ENCODE measurements around the gene BPIFB2.

The BPIFB2 gene

DNA sequence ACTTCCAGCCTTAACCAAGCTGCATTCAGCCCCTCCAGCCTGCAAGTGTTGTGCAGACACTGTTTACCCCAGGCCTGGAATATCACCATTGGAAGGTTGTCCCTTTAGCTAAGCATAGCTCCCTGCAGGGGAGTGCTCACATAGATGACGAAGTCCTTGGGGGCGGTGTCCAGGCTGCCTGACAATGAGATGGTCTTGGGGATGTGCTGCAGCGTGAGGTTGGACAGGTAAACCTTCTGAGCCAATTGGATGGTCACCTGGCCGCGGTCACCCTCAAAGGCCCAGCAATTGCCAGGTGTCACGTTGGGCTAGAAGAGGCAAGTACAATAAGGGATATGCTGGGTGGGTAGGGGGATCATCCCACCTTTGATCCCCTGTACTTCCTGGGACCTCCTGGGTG is 21.9 kb upstream of the BPIFB2 start:
- no peak for DNase-seq (ENCODE audit: low read depth)

DNA sequence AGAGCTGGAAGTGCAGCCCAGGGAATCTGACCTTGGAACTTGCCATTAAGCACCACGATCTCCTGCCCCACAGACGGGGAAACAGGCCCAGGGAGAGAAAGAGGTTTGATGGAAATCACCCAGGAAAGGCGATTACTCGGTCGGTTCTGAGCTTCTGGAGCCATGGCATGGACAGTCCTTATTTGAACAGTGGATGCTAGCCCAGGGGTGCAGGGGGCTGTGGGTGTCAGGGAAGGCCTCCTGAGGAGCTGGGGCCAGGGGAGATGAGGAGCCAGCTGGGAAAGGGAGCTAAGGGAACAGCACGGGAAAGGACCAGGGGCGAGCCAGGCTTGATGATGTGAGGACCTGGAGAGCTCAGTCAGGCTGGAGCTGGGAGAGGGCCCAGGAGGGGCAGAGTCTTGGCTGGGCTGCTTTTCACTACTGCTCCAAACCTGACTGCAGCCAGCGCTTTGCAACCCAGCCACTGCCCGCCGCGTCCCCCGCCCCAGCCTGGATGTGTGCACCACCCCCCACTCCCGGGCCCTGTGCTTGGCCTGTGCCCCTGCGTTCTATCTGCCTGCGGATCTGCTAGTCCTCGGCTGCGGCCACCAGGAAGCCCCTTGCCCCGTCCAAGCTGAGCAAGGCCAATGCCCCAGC is 21.1 kb upstream of the BPIFB2 start:
- no peak for DNase-seq (ENCODE audit: low read depth)

DNA sequence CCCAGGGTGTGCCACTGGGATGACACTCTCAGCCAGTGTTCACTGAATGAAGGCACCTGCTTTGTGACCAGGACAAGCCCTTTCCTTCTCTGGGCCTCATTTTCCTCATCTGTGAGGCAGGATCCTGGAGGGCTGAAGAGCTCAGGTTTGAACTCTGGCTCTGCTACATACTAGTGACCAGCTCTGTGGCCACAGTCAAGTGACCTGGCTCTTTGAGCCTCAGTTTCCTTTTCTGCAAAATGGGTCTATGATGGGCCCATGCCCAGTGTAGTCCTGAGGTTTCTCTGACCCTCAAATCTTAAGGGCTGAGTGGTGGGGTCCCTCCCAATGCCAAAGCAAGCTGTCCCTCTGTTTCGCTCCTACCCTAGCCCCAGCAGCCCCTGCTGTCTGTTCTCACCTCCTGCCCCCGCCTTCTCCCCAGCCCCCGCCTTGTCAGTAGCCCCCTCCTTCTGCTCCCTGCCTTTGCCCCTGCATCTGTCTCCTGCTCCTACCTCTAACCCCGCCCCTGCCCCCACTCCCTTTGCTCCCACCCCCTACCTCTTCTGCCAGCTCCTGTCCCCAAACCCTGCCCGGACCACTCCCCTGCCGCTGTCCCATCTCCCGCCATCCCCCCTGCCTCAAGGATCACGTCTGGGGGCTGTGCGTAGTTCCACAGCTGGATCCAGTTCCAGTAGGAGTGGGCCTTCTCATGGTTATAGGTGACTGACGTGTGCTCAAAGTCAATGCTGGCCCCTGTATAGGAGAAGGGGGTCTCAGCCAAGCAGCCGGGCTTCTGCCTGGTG is 20.3 kb upstream of the BPIFB2 start:
- DNase-seq (ENCODE audit: low read depth) = no peak

DNA sequence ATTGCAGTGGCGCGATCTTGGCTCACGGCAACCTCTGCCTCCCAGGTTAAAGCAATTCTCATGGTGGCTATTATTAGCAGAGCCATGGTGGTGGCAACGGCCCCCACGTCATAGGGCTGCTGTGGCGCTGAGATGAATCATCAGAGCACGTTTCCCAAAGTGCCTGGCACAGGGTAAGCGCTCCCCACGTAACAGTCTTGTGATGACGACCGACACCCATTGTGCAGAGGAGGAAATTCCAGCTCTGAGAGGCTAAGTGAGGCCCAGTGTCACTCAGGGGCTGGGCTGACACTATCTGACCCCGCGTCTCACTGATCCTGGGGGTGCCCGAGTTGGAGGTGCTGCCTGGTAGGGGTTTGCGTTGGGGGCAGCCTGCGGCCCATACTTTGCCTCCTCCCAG is 19.5 kb upstream of the BPIFB2 start:
- no peak for DNase-seq (ENCODE audit: low read depth)

DNA sequence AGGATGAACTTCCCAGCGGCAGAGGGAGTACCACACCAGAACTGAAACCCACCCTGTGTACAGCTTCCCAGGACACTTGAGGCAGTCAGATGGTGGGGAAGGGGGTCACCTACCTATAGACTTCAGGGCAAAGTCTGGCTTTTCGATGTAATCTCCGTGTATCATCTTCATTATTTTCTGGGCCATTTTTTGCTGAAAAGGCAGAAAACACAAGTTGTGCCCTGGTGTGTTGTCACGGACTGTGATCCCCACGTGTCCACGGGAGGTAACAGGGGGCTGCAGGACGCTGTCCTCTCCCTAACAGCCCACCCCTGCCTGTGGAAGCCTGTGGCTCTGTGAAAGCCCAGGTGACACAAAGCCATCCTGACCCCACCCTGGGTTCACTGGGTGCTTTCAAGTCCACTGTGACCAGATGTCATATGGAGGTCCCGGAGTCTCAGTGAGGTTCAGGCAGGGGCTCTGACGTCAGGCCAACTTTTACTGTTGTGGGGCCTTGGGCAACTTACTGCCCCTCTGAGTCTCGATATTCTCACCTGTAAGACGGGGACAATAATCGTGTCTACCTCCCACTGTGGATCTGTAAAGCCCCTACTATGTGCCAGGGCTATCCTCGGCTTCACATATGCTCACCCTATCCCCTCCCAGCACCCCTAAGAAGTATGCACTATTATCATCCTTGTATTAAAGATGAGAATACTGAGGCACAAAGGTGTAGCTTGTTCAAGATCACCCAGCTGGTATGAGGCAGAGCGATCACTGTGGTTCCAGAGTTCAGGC is 17.8 kb upstream of the BPIFB2 start:
- DNase-seq (ENCODE audit: low read depth) = no peak

DNA sequence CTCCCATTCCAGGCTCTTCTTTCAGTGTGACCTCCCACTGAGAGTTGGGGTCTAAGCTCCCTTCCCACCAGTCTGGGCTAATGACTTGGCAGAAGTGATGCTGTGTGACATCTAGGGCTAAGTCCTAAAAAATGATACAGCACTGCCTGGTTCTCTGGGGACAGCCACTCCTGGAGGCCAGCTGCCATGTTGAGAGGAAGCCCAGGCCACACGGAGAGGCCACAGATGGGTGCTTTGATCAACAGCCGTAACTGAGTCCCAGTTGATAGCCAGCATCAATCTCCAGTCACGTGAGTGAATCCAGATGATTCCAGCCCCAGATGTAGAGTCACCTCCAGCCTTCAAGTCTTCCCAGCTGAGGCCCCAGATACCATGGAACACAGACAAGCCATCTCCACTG is 17.1 kb upstream of the BPIFB2 start:
- DNase-seq (ENCODE audit: low read depth) = no peak

DNA sequence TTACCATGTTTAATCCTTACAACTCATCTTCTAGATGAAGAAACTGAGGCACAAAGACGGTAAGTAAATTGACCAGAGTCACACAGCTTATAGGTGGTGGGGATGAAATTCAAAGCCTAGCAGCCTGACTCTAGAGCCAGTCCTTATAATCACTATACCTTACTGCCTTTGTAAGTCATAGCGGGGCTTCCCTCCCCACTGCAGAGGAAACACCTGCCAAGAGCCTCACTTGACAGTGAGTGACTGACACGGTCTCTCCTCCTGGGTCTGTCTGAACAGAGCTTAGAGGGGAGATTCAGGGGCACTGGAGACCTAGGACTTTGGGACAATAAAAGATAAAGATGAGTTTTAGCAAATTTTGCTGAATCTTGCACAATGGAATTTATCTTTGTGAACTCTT is 16.1 kb upstream of the BPIFB2 start:
- no peak for DNase-seq (ENCODE audit: low read depth)

DNA sequence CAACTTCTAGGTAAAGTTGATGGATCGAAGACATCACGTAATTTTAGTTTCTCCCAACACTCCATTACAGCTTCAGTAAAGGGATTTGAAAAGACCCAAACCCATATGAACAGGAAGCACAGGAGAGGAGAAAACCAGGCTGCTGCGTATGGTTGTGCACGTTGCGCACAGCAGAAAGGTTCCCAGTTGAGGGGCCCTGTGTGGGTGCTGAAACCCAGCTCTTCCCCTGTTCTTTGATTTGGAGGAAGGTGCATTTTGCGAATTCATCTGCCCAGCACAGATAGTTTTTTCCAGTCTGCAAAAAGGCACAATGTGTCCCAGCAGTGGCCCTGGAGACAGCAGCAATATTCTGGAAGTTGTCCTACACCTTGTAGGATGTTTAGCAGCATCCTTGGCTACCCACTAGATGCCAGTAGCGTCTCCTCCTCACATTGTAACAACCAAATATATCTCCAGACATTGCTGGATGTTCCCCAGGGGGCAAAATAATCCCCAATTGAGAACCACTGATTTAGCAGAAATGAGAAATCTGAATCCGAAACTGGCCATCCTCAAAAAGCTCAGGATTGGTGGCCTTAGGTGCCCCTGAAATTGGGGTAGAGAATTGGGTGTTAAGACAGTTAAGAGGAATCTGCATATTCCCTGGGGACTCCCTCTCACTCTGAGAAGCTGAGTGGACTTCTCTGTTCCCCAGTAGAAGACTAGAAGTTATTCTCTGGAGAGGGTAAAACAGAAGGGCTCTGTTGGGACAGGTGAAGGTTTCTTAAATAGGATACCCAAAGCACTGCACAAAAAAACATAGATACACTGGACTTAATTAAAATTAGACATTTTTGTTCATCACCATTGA is 15.5 kb upstream of the BPIFB2 start:
- no peak for DNase-seq (ENCODE audit: low read depth)

DNA sequence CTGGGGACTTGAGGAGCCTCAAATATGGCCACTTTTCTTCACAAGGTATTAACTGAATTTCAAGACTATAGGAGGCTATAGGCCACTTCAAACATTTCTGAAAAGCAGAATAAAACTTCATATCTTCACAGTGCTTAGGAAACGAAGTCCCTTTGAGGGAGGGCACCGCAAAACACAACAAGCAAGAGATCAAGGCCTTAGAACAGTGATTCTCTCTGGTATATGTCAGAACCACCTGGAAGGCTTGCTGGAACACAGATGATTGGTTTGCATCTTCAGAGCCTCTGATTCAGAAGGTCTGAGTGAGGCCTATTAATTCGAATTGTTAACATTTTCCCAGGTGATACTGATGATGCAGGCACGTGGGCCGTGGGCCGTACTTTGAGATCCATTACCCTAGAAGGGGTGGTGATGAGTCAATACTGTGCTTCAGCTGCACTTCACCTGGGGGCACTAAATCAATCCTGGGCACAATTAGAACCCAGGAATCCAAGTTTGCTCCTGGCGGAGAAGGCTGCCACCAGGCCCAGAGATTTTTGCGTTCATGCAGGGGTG is 13.9 kb upstream of the BPIFB2 start:
- DNase-seq (ENCODE audit: low read depth) = no peak

DNA sequence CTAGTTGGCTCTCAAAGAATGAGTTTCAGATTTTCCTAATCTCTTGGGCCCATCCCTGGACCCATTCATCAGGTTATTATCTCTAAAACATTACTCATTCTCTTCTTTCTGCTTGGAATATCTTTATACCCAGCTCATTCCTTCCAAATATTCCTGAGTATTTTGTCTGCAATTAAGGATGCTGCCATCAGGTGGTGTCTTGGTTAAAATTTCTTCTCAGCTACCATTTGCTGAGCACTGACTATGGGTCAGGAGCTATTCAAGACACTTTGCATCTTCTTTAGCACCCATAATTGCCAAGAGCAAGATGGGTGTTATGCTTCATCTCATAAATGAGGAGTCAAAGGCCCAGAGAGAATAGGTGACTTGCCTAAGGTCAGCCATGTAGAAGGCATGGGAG is 11.7 kb upstream of the BPIFB2 start:
- no peak for DNase-seq (ENCODE audit: low read depth)

DNA sequence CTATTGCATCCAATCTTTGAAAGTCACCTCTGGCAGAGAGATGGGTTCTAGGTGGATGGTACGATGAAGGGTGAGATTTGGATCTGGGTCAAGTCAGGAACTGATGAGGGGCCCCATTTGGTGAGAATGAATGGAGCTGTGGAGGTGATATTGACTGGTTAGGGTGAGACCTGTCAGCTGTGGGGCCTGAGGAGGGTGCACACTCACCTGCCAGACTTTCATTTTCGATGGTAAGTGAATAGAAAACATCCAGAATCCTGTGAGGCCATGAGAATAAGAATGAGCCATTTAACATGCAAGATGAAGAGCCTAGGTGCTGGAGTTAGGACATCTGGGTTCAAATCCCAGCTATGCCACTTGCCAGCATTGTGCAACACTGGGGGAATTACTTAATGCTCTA is 10.1 kb upstream of the BPIFB2 start:
- DNase-seq (ENCODE audit: low read depth) = no peak

DNA sequence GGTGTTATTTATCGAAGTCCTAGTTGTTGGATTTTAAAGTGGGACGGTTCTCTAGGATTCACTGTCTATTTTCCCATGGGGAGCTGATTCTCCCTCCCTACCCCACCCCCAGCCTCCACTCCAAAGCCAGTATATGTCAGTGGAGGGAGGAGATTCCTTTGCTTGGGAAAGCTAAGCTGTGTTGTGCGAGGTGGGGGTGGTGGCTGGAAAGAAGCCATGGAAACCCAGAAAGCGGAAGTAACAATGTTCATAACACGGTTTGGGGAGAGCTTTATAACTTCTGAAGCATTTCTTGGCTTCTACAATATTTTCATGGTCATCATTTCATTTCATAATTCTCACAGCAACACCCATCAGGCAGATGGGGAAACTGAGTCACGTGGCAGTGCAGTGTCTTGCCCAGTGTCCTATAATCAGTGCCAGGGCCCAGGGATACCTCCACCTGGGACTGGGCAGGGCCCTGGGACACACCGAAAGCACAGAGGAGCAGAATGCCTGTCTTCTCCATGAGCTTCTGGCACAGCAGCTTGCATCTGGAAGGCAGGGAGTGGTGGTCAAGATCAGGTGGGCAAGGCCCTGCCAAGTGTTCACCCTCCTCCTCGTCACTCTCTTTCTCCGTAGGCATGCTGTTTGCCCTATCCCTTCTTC is 7.8 kb upstream of the BPIFB2 start:
- no peak for DNase-seq (ENCODE audit: low read depth)

DNA sequence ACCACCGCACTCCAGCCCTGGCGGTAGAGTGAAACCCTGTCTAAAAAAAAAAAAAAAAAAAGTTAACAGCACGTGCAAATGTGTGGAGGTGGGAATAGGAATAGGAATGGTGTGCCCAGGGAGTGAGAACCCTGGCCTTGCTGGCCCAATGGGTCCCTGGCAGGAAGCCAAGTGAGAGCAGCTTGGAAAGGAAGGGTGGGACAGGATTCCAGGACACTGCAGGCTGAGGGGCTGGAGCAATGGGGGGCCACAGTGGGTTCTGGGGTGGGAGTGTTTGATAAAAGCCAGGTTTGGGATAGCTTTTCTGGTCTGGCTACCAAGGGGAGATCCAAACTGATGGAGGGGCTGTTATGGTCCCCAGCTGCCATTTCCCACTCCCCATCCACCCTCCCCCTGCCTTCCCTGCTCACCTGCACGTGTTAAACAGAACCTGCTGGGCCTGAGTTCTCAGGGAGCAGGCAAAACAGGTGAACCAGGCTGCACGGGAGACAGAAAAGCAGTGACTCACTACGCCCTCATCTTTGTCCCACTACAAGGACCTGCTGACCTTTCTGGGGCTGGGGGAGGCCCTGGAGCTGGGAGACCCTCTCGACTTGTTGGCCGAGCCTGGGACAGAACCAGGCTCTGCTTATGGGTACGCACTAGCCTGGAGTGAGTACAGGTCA is 6.6 kb upstream of the BPIFB2 start:
- DNase-seq (ENCODE audit: low read depth) = no peak

DNA sequence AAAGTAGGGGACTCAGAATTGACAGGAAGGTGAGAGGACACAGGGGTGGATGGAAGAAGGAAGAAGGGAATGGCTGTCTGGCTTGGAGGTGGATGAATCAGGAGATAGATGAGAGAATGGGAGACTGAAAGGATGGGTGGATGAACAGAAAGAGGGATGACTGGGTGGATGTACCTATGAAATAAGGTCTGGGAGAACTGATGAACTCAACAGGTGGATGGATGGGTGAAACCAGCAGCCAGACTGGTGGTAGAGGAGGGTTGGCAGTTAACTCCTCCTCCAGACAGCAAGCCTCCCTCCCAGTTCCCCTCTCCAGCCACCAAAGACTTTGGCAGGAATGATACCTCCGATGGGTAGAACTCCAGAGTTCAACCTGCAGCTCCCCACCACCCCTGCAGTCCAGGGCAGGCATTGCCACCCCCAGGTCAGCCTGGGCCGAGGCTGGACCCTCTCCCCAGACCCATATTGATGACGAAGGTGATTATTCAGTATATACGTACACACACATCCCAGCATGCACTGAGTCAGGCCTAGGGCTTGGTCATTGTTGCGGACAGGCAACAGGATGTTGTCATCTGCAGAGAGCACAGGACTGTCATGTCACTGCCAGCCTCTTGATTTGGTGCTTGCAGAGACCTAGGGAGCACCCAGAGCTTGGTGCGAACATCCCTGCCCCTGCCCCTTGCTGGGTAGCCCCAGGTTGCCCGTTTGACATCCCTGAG is 5.3 kb upstream of the BPIFB2 start:
- DNase-seq (ENCODE audit: low read depth) = no peak

DNA sequence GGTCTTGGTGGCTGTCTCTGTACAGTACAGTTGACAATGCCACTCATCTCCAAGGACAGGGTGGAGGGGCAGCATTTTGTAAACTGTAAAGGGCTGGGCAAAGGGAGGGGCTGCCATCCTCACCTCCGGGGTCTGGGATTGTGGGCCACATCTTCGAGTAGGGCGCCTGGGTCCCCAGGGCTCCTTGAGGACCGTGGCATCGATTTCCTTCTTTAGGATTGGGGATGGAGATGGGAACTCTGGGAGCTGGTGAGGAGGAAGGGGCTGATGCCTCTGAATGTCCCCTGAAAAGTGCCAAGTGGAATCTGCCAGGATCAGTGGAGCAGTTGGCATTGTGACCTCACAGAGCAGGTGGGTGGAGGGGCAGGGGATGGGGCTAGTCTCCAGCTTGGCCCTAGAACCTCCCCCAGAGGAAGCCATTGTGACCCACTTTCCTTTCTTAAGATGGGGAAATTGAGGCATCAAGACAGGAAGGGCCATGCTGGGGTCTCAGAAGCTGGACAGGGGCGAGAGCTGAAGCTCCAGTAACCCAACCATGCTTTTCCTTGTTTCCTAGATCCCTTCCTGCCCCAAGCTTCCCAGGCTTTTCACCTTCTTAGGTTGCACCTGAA is 3.3 kb upstream of the BPIFB2 start, which contains the start of gene SUN5:
TSS of gene SUN5 (minus strand) at position 293 of the 611 bp plus-strand sequence. CDS start at position 200, 93 bp downstream.
- DNase-seq (ENCODE audit: low read depth) = no peak

DNA sequence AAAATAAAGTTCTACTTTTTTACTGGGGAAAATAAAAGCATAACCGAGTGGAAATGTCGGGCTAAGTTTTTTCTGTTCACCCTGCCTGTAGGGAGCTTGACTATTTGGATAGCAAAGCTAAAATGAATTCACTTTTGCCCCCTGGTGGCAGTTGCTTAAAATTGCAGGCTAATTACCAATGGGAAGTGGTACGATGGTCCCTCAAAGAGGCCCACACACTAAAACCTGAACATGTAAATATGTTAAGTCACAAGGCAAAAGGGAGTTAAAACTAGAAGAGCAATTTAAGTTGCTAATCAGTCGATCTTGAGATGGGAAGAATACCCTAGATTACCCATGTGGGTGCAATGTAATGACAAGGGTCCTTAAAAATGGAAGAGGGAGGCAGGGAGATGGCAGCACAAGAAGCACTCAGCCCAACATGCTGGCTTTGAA is 2.4 kb upstream of the BPIFB2 start:
- no peak for DNase-seq (ENCODE audit: low read depth)

DNA sequence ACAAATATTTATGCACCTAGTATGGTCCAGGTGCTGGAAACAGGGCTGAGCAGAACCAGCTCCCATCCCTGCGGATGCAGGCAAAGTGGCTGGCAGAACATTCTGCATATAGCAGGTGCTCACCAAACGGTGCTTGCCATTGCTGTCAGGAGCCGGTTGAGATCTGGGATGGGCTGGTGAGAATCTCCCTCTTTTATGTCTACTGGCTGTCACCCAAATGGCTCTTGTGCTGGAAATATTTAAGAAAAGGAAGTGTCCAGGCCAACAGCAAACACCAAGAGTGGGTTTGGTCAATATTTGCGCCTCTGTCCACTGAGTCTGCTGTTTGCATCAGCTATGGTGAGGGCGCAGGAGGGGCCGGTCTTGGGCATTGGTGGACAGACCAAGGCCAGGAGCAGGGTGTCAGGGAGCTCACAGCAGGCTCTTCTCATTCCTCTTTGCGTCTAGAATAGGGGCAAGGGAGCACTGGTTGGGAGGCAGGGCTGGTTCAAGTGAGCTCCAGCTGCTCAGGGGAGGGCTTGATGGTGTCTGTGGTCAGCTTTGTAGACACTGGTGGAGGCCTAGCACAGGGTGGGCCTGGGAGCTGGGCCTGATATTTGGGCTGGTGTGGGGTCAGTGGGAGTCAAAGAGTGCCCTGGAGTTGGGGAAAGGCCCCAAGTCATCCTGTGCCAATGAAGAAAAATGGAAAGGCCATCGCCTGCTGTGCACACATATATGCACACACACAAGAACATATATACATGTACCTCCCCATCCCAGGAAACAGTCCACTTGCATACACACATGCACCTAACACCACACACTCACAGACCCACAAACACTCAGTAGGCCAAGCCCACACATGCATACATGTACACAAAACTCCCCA is 1.4 kb upstream of the BPIFB2 start:
- DNase-seq (ENCODE audit: low read depth) = no peak

DNA sequence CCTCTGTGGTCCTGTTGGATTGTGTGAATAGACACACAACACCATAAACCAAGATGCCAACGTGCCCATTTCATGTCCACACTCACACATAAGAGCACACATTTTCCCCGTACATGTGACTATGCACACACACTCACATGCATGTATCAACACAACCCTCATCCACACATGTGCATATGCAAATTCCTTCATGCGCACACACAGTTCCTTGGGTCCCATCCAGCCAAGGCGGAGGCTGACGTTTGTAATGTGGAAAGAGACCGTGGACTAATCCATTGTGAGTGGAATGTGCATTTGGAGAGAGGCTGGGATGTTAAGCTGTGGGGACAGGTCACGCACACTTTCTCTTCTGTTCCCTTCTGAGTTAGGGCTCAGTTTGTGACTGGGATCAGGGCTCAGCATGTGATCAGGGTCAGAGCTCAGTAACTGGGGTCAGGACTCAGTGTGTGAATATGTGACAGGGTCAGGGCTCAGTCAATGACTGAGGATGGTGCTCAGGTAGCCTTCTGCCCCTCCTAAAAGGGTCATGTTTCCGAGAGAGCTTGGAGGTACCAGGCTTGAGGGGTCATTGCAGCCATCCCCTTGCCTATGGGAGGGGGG is 628 bp upstream of the BPIFB2 start:
- DNase-seq (ENCODE audit: low read depth) = no peak
